ENCODE measurements around the gene ADGRL1.
"Not testable (repeated sequence)": the region's sequence is repeated elsewhere in the genome, so short reads cannot be mapped to it uniquely, and the experiment has no call there.

Gene ADGRL1

GRCh38 chr19:14201481-14201880 lies 4.5 kb downstream of the ADGRL1 start:
- 87% methylated on average over 3 to 5 of the region's 8 CpGs for WGBS, 2 experiments (ENCODE audit: insufficient coverage in 2 of 2)
- H3K27ac ChIP-seq (ENCODE audit: low read depth, low read length, severe bottlenecking); H3K9me3 ChIP-seq (ENCODE audit: control insufficient read depth, low read length); H3K4me1 ChIP-seq (ENCODE audit: control insufficient read depth, insufficient read depth, low read length, poor library complexity, severe bottlenecking); H3K4me3 ChIP-seq (ENCODE audit: extremely low read depth, insufficient read depth, low read length, poor library complexity, severe bottlenecking); H3K36me3 ChIP-seq (ENCODE audit: control insufficient read depth, insufficient read depth, low read length): not testable (repeated sequence)

- H3K27ac ChIP-seq (ENCODE audit: low read depth, low read length, severe bottlenecking) = not testable (repeated sequence)
- 93 to 98% methylated on average over 9 to 13 of the region's 24 CpGs for WGBS, 2 experiments (ENCODE audit: insufficient coverage in 2 of 2)
These were observed 5.7 kb downstream of the ADGRL1 start for GRCh38 chr19:14200147-14200841.

GRCh38 chr19:14198384-14199376 lies 7.3 kb downstream of the ADGRL1 start:
- no peaks in the 10 kb centered on the region for H3K36me3 ChIP-seq (ENCODE audit: control insufficient read depth, insufficient read depth, low read length)
- 83 to 87% methylated on average over 9 to 16 of the region's 18 CpGs for WGBS, 2 experiments (ENCODE audit: insufficient coverage in 2 of 2)
- H3K27ac ChIP-seq (ENCODE audit: low read depth, low read length, severe bottlenecking) = no peak overlapping the region
- no peaks in the 10 kb centered on the region for H3K4me1 ChIP-seq (ENCODE audit: control insufficient read depth, insufficient read depth, low read length, poor library complexity, severe bottlenecking)
- H3K4me3 ChIP-seq (ENCODE audit: extremely low read depth, insufficient read depth, low read length, poor library complexity, severe bottlenecking) = no peak overlapping the region
- H3K9me3 ChIP-seq (ENCODE audit: control insufficient read depth, low read length) = no peaks in the 10 kb centered on the region

More at GRCh38 chr19:14200147-14200841, 5.7 kb downstream of the ADGRL1 start:
- not testable (repeated sequence) for H3K4me1 ChIP-seq (ENCODE audit: control insufficient read depth, insufficient read depth, low read length, poor library complexity, severe bottlenecking); H3K4me3 ChIP-seq (ENCODE audit: extremely low read depth, insufficient read depth, low read length, poor library complexity, severe bottlenecking); H3K9me3 ChIP-seq (ENCODE audit: control insufficient read depth, low read length); H3K36me3 ChIP-seq (ENCODE audit: control insufficient read depth, insufficient read depth, low read length)

- Histone ChIP-seq H3K4me1 (ENCODE audit: control insufficient read depth, insufficient read depth, low read length, poor library complexity, severe bottlenecking) (no peaks in the 10 kb centered on the region), H3K9me3 (ENCODE audit: control insufficient read depth, low read length) (no peaks in the 10 kb centered on the region), H3K36me3 (ENCODE audit: control insufficient read depth, insufficient read depth, low read length) (no peaks in the 10 kb centered on the region), H3K4me3 (ENCODE audit: extremely low read depth, insufficient read depth, low read length, poor library complexity, severe bottlenecking) (no peak overlapping the region), H3K27ac (ENCODE audit: low read depth, low read length, severe bottlenecking) (no peak overlapping the region)
- WGBS, 2 experiments (ENCODE audit: insufficient coverage in 2 of 2) = 93 to 98% methylated on average over 4 to 5 of the region's 5 CpGs
These were observed 8.1 kb downstream of the ADGRL1 start for GRCh38 chr19:14197882-14198281.

DNA sequence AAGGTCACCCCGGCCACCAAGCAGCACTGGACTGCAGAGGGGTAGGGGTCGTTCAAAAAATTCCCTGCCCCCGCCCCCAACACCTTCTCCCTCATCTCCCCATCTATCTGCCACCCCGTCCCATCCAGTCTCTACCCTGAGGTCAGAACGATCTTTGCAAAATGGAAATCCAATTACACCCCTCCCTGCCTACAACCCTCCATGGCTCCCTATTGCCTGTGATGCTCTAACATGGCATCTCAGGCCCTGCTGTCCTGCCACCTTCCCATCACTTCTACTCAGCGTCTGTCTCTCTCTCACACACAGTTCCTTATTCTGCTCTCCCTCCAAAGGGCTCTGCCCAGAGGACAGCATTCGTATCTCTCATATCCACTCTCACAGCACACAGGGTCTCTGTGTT lies 8.7 kb downstream of the ADGRL1 start:
- WGBS, 2 experiments (ENCODE audit: insufficient coverage in 2 of 2) = 93 to 98% methylated on average over 3 to 4 of the region's 7 CpGs
- not testable (repeated sequence) for H3K4me1 ChIP-seq (ENCODE audit: control insufficient read depth, insufficient read depth, low read length, poor library complexity, severe bottlenecking); H3K36me3 ChIP-seq (ENCODE audit: control insufficient read depth, insufficient read depth, low read length); H3K4me3 ChIP-seq (ENCODE audit: extremely low read depth, insufficient read depth, low read length, poor library complexity, severe bottlenecking); H3K9me3 ChIP-seq (ENCODE audit: control insufficient read depth, low read length); H3K27ac ChIP-seq (ENCODE audit: low read depth, low read length, severe bottlenecking)

DNA sequence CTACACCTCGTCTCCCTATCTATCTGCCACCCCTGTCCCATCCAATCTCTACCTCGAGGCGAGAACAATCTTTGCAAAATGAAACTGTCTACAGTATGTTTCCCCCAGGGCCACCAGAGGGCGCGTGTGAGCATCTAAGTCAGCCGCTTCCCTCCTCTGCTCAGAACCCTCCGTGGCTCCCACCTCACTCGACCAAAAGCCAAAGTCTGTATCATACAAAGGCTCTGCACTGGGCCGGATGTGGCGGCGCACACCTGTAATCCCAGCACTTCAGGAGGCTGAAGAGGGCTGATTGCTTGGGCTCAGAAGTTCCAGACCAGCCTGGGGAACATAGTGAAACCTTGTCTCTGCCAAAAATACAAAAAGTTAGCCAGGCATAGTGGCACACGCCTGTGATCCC lies 9.9 kb downstream of the ADGRL1 start:
- 60 to 64% methylated on average over 9 to 10 of the region's 12 CpGs for WGBS, 2 experiments (ENCODE audit: insufficient coverage in 2 of 2)
- H3K27ac ChIP-seq (ENCODE audit: low read depth, low read length, severe bottlenecking) = not testable (repeated sequence)

DNA sequence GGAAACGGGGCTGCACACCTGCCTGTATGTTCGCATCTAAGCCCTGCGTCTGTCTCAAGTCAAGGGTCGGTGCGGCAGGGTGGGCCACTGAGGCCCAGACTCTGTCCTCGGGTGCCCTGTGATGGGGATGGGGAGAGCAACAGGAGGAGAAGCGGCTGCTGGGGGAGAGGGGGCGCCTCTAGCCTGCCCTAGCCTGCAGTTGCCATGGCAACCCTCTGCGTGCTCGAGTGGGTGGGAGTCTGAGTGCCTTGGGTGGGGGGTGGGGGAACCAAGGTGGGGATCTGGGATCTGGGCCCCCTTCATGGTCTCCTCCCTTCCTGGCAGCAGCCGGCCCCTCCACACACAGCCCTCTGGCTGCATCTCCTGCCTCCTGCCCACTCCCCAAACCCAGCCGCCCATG lies 10.8 kb downstream of the ADGRL1 start:
- H3K4me1 ChIP-seq (ENCODE audit: control insufficient read depth, insufficient read depth, low read length, poor library complexity, severe bottlenecking); H3K36me3 ChIP-seq (ENCODE audit: control insufficient read depth, insufficient read depth, low read length); H3K27ac ChIP-seq (ENCODE audit: low read depth, low read length, severe bottlenecking); H3K4me3 ChIP-seq (ENCODE audit: extremely low read depth, insufficient read depth, low read length, poor library complexity, severe bottlenecking); H3K9me3 ChIP-seq (ENCODE audit: control insufficient read depth, low read length): not testable (repeated sequence)
- 94 to 97% methylated on average over 5 to 6 of the region's 12 CpGs for WGBS, 2 experiments (ENCODE audit: insufficient coverage in 2 of 2)

More for the DNA sequence above, 9.9 kb downstream of the ADGRL1 start:
- H3K36me3 ChIP-seq (ENCODE audit: control insufficient read depth, insufficient read depth, low read length); H3K4me3 ChIP-seq (ENCODE audit: extremely low read depth, insufficient read depth, low read length, poor library complexity, severe bottlenecking); H3K9me3 ChIP-seq (ENCODE audit: control insufficient read depth, low read length); H3K4me1 ChIP-seq (ENCODE audit: control insufficient read depth, insufficient read depth, low read length, poor library complexity, severe bottlenecking): not testable (repeated sequence)

DNA sequence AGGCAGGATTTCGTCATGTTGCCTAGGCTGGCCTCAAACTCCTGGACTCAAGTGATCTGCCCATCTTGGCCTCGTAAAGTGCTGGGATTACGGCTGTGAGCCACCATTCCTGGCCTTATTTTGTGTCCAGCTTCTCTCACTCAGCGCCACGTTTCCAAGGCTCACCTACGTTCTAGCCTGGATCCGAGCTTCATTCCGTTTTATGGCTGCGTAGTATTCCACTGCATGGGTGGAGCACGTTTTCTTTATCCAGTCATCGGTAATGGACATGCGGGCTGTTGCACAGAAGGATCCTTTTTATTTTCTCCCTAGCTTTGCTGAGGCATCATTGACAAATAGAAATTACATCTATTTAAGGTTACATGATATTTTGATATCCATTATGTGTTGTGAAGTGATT lies 16.6 kb downstream of the ADGRL1 start:
- Histone ChIP-seq H3K36me3 (ENCODE audit: control insufficient read depth, insufficient read depth, low read length) (peaks cover 5% of the 10 kb centered on the region), H3K4me1 (ENCODE audit: control insufficient read depth, insufficient read depth, low read length, poor library complexity, severe bottlenecking) (no peaks in the 10 kb centered on the region), H3K9me3 (ENCODE audit: control insufficient read depth, low read length) (no peaks in the 10 kb centered on the region), H3K27ac (ENCODE audit: low read depth, low read length, severe bottlenecking) (no peak overlapping the region), H3K4me3 (ENCODE audit: extremely low read depth, insufficient read depth, low read length, poor library complexity, severe bottlenecking) (no peak overlapping the region)
- 95 to 100% methylated on average over 11 to 12 of the region's 12 CpGs for WGBS, 2 experiments (ENCODE audit: insufficient coverage in 2 of 2)

DNA sequence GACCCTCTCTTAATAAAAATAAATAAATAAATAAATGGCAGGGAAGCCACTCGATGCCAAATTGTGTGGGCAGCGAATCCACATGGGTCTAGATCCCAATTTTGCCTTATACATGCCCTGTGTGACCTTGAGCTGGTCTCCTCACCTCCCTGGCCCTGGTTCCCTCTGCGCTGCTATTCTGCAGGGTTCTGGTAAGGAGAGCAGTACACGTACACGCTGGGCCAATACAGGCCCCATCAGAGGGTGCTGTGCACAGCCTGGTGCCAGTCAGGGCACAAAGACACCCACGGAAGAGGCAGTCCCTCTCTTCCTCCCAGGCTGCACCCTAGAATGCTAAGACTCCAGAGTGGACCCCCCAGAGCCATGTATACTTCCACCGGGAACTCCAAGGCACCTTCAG lies 17.9 kb downstream of the ADGRL1 start:
- WGBS, 2 experiments (ENCODE audit: insufficient coverage in 2 of 2) = 98 to 100% methylated on average over 3 to 5 of the region's 7 CpGs
- not testable (repeated sequence) for H3K9me3 ChIP-seq (ENCODE audit: control insufficient read depth, low read length); H3K36me3 ChIP-seq (ENCODE audit: control insufficient read depth, insufficient read depth, low read length); H3K4me3 ChIP-seq (ENCODE audit: extremely low read depth, insufficient read depth, low read length, poor library complexity, severe bottlenecking); H3K4me1 ChIP-seq (ENCODE audit: control insufficient read depth, insufficient read depth, low read length, poor library complexity, severe bottlenecking); H3K27ac ChIP-seq (ENCODE audit: low read depth, low read length, severe bottlenecking)

GRCh38 chr19:14187561-14187960 lies 18.4 kb downstream of the ADGRL1 start:
- Histone ChIP-seq H3K4me1 (ENCODE audit: control insufficient read depth, insufficient read depth, low read length, poor library complexity, severe bottlenecking) (peaks cover 4% of the 10 kb centered on the region), H3K4me3 (ENCODE audit: extremely low read depth, insufficient read depth, low read length, poor library complexity, severe bottlenecking) (no peak overlapping the region), H3K27ac (ENCODE audit: low read depth, low read length, severe bottlenecking) (no peak overlapping the region), H3K36me3 (ENCODE audit: control insufficient read depth, insufficient read depth, low read length) (peaks cover 5% of the 10 kb centered on the region), H3K9me3 (ENCODE audit: control insufficient read depth, low read length) (no peaks in the 10 kb centered on the region)
- 92 to 97% methylated on average over 2 to 7 of the region's 12 CpGs for WGBS, 2 experiments (ENCODE audit: insufficient coverage in 2 of 2)

DNA sequence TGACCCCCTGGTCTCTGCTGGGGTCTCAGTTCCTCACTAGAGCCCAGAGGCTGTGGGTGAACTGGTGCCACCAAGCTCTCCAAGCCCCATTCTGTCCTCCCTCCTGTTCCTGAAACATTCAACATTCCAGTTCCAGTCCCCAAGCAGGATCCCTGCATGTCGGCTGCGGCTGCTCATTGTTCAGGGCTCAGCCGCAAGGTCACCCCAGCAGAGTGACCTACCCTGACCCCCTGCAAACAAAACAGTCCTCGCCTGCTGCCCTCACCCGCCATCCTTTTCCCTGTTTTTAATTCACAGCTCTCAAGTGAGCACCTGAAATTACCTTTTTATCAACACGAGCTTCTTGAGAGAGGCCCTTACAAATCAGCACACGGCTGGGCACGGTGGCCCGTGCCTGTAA lies 19.3 kb downstream of the ADGRL1 start:
- 90 to 94% methylated on average over 9 of the region's 9 CpGs for WGBS, 2 experiments (ENCODE audit: insufficient coverage in 2 of 2)
- not testable (repeated sequence) for H3K4me1 ChIP-seq (ENCODE audit: control insufficient read depth, insufficient read depth, low read length, poor library complexity, severe bottlenecking)

More for the DNA sequence above, 19.3 kb downstream of the ADGRL1 start:
- H3K36me3 ChIP-seq (ENCODE audit: control insufficient read depth, insufficient read depth, low read length); H3K4me3 ChIP-seq (ENCODE audit: extremely low read depth, insufficient read depth, low read length, poor library complexity, severe bottlenecking); H3K27ac ChIP-seq (ENCODE audit: low read depth, low read length, severe bottlenecking); H3K9me3 ChIP-seq (ENCODE audit: control insufficient read depth, low read length): not testable (repeated sequence)
